ENCODE measurements around the gene ICAM2.
A peak's percentile ranks its signal among the peaks of the same experiment; 100 is the strongest.

Gene ICAM2

GRCh38 chr17:64017381-64017980 is 3.0 kb downstream of the ICAM2 start:
- Histone ChIP-seq H3K27me3 (replicated peaks; ENCODE audit: control insufficient read depth, insufficient read depth, low read length) (no peaks in the 10 kb centered on the region), H3K36me3 (ENCODE audit: control insufficient read depth, insufficient read depth, low read length) (no peaks in the 10 kb centered on the region), H3K4me3 (replicated peaks; ENCODE audit: low read depth, low read length) (no peak overlapping the region)
- DNase-seq (ENCODE audit: extremely low read depth, insufficient read length): no peak
- peak; percentile 25 for TF ChIP-seq CTCF (IDR thresholded peaks at IDR 0.05; ENCODE audit: insufficient read depth, low read length, poor library complexity, severe bottlenecking)

GRCh38 chr17:64016974-64017373 is 3.5 kb downstream of the ICAM2 start:
- H3K4me3 ChIP-seq (replicated peaks; ENCODE audit: low read depth, low read length): peak overlapping the region; percentile 31
- no peak for DNase-seq (ENCODE audit: extremely low read depth, insufficient read length)
- no peaks in the 10 kb centered on the region for H3K27me3 ChIP-seq (replicated peaks; ENCODE audit: control insufficient read depth, insufficient read depth, low read length)
- H3K36me3 ChIP-seq (ENCODE audit: control insufficient read depth, insufficient read depth, low read length): no peaks in the 10 kb centered on the region
- no peak for TF ChIP-seq CTCF (IDR thresholded peaks at IDR 0.05; ENCODE audit: insufficient read depth, low read length, poor library complexity, severe bottlenecking)

- DNase-seq (ENCODE audit: extremely low read depth, insufficient read length): no peak
- TF ChIP-seq CTCF (IDR thresholded peaks at IDR 0.05; ENCODE audit: insufficient read depth, low read length, poor library complexity, severe bottlenecking): peak; percentile 36
- Histone ChIP-seq H3K27me3 (replicated peaks; ENCODE audit: control insufficient read depth, insufficient read depth, low read length) (no peaks in the 10 kb centered on the region), H3K36me3 (ENCODE audit: control insufficient read depth, insufficient read depth, low read length) (no peaks in the 10 kb centered on the region), H3K4me3 (replicated peaks; ENCODE audit: low read depth, low read length) (peak overlapping the region; percentile 41)
Observed at GRCh38 chr17:64016231-64016784, 4.1 kb downstream of the ICAM2 start.

GRCh38 chr17:64015447-64015846 is 5.0 kb downstream of the ICAM2 start:
- Histone ChIP-seq H3K36me3 (ENCODE audit: control insufficient read depth, insufficient read depth, low read length) (no peaks in the 10 kb centered on the region), H3K4me3 (replicated peaks; ENCODE audit: low read depth, low read length) (no peak overlapping the region; the same call in 1 of the 2 replicates), H3K27me3 (replicated peaks; ENCODE audit: control insufficient read depth, insufficient read depth, low read length) (no peaks in the 10 kb centered on the region)
- no peak for TF ChIP-seq CTCF (IDR thresholded peaks at IDR 0.05; ENCODE audit: insufficient read depth, low read length, poor library complexity, severe bottlenecking)
- DNase-seq (ENCODE audit: extremely low read depth, insufficient read length): no peak

- Histone ChIP-seq H3K4me3 (replicated peaks; ENCODE audit: low read depth, low read length) (no peak overlapping the region), H3K27me3 (replicated peaks; ENCODE audit: control insufficient read depth, insufficient read depth, low read length) (no peaks in the 10 kb centered on the region), H3K36me3 (ENCODE audit: control insufficient read depth, insufficient read depth, low read length) (peaks cover 7% of the 10 kb centered on the region)
- DNase-seq (ENCODE audit: extremely low read depth, insufficient read length): no peak
- TF ChIP-seq CTCF (IDR thresholded peaks at IDR 0.05; ENCODE audit: insufficient read depth, low read length, poor library complexity, severe bottlenecking): no peak
Observed at GRCh38 chr17:64009571-64010402, 10.6 kb downstream of the ICAM2 start.
